ENCODE data around the gene CHKA.

DNA sequence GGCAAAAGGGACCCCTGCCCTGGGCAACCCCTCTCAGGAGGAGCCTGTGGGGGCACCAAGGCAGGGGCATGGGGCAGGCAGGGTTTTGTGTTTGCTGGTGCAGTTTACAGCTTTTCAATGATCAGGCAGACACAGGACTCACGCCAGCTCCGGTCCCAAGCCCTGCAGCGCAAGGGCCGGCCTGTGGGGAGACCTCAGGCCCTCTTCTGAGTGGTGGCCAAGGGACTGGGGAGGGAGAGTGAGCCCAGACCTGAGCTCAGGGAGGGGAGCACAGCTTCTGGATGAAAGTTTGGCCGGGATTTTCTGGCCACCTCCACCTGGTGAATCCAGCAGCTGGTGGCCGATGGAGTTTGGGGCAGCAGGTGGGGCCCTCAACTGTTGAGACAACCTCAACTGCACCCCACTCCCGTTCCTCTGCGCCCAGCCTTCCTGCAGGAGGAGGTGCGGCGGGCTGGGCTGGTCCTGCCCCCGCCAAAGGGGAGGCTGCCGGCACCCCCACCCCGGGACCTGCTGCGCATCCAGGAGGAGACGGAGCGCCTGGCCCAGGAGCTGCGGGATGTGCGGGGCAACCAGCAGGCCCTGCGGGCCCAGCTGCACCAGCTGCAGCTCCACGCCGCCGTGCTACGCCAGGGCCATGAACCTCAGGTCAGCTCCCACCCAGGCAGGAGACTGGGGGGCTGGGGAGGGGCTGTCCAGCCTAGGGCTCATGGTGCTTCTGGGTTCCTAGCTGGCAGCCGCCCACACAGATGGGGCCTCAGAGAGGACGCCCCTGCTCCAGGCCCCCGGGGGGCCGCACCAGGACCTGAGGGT, 78.8 kb downstream of the CHKA start:
- TF ChIP-seq SIN3A (conservative IDR thresholded peaks at IDR 0.05 in 1 of 2, IDR thresholded peaks at IDR 0.05 in 1 of 2; ENCODE audit: low read depth in 1 of 2, low read length in 2 of 2) (no peak), POLR2AphosphoS5 (IDR thresholded peaks at IDR 0.05; ENCODE audit: low read depth, low read length) (no peak), PHF8 (conservative IDR thresholded peaks at IDR 0.05; ENCODE audit: low read depth, low read length) (no peak), POLR2A (IDR thresholded peaks at IDR 0.05; ENCODE audit: control extremely low read depth in 1 of 2, low read depth in 2 of 2, low read length in 2 of 2) (no peak), BACH1 (IDR thresholded peaks at IDR 0.05; ENCODE audit: low read length) (no peak), KDM5A (IDR thresholded peaks at IDR 0.05; ENCODE audit: low read length) (no peak), FOSL1 (IDR thresholded peaks at IDR 0.05; ENCODE audit: insufficient read depth, low read depth, low read length) (no peak), ATF2 (IDR thresholded peaks at IDR 0.05; ENCODE audit: low read length) (no peak)
- TF ChIP-seq, protein P1, sequence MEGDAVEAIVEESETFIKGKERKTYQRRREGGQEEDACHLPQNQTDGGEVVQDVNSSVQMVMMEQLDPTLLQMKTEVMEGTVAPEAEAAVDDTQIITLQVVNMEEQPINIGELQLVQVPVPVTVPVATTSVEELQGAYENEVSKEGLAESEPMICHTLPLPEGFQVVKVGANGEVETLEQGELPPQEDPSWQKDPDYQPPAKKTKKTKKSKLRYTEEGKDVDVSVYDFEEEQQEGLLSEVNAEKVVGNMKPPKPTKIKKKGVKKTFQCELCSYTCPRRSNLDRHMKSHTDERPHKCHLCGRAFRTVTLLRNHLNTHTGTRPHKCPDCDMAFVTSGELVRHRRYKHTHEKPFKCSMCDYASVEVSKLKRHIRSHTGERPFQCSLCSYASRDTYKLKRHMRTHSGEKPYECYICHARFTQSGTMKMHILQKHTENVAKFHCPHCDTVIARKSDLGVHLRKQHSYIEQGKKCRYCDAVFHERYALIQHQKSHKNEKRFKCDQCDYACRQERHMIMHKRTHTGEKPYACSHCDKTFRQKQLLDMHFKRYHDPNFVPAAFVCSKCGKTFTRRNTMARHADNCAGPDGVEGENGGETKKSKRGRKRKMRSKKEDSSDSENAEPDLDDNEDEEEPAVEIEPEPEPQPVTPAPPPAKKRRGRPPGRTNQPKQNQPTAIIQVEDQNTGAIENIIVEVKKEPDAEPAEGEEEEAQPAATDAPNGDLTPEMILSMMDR (IDR thresholded peaks at IDR 0.05; ENCODE audit: control extremely low read depth in 1 of 3, insufficient read depth in 1 of 3, low read depth in 1 of 3, low read length in 3 of 3) = no peak
- TF ChIP-seq, protein P2, sequence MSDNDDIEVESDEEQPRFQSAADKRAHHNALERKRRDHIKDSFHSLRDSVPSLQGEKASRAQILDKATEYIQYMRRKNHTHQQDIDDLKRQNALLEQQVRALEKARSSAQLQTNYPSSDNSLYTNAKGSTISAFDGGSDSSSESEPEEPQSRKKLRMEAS (IDR thresholded peaks at IDR 0.05) = no peak

Data from H1 (cell line).